Trophoblast cell (in vitro differentiated cells and primary cell): Measurements from ENCODE around the gene MRPS18B.

Experiments
- DNase-seq, 2 donors: peaks; one replicate each; pipeline ENCODE4 v3.0.0-alpha.2; 2016
- H2AFZ ChIP-seq: 2 replicates; pipeline ENCODE4 v1.6.1; 2013; ENCODE audit warnings: low read length, moderate library complexity, mild to moderate bottlenecking; ENCODE audit not compliant: insufficient read depth, poor library complexity
- H2AK5ac ChIP-seq: 2 replicates; pipeline ENCODE4 v1.6.1; 2013; ENCODE audit warnings: mild to moderate bottlenecking, low read length
- H2BK120ac ChIP-seq: 2 replicates; pipeline ENCODE4 v1.6.1; 2013; ENCODE audit warnings: low read length, mild to moderate bottlenecking, moderate library complexity; ENCODE audit not compliant: insufficient read depth, poor library complexity
- H2BK12ac ChIP-seq: 2 replicates; pipeline ENCODE4 v1.6.1; 2013; ENCODE audit warnings: mild to moderate bottlenecking, low read length, moderate library complexity
- H2BK5ac ChIP-seq: 2 replicates; pipeline ENCODE4 v1.6.1; 2013; ENCODE audit warnings: low read length, low read depth, moderate library complexity, mild to moderate bottlenecking; ENCODE audit not compliant: poor library complexity
- H3K14ac ChIP-seq: 2 replicates; pipeline ENCODE4 v1.6.1; 2013; ENCODE audit warnings: mild to moderate bottlenecking, low read length
- H3K18ac ChIP-seq: 2 replicates; pipeline ENCODE4 v1.6.1; 2013; ENCODE audit warnings: mild to moderate bottlenecking, low read length
- H3K23ac ChIP-seq: 2 replicates; pipeline ENCODE4 v1.6.1; 2013; ENCODE audit warnings: low read length
- H3K27ac ChIP-seq: 2 replicates; pipeline ENCODE4 v1.5.1; 2013; ENCODE audit warnings: low read depth, mild to moderate bottlenecking, inconsistent platforms, low read length, moderate library complexity
- H3K27me3 ChIP-seq: 2 replicates; pipeline ENCODE4 v1.6.1; 2013; ENCODE audit warnings: inconsistent platforms, mild to moderate bottlenecking, low read length, moderate library complexity; ENCODE audit not compliant: insufficient read depth
- H3K36me3 ChIP-seq, 2 experiments: 1 replicate in 1 of 2; 2 replicates in 1 of 2; pipeline ENCODE4 v1.6.1; 2013; ENCODE audit warnings: low read length in 2 of 2, mild to moderate bottlenecking in 2 of 2, moderate library complexity in 1 of 2; ENCODE audit not compliant: insufficient read depth in 2 of 2, control insufficient read depth in 1 of 2
- H3K4ac ChIP-seq: 2 replicates; pipeline ENCODE4 v1.6.1; 2013; ENCODE audit warnings: low read depth, mild to moderate bottlenecking, low read length, moderate library complexity
- H3K4me1 ChIP-seq, 2 experiments: 1 replicate in 1 of 2; 2 replicates in 1 of 2; pipeline ENCODE4 v1.6.1; 2013; ENCODE audit warnings: low read length in 2 of 2, mild to moderate bottlenecking in 2 of 2, moderate library complexity in 1 of 2; ENCODE audit not compliant: insufficient read depth in 2 of 2, control insufficient read depth in 1 of 2
- H3K4me2 ChIP-seq: 2 replicates; pipeline ENCODE4 v1.6.1; 2013; ENCODE audit warnings: inconsistent platforms, mild to moderate bottlenecking, low read length, moderate library complexity
- H3K4me3 ChIP-seq: 2 replicates; pipeline ENCODE4 v1.5.1; 2013; ENCODE audit warnings: mild to moderate bottlenecking, low read depth, low read length, inconsistent platforms
- H3K79me1 ChIP-seq: one replicate; pipeline ENCODE4 v1.6.1; 2013; ENCODE audit warnings: low read length
- H3K79me2 ChIP-seq: 2 replicates; pipeline ENCODE4 v1.6.1; 2013; ENCODE audit warnings: low read length, mild to moderate bottlenecking; ENCODE audit not compliant: control insufficient read depth, insufficient read depth, poor library complexity
- H3K9ac ChIP-seq: 2 replicates; pipeline ENCODE4 v1.6.1; 2013; ENCODE audit warnings: mild to moderate bottlenecking, low read length
- H3K9me3 ChIP-seq: 2 replicates; pipeline ENCODE4 v1.6.1; 2013; ENCODE audit warnings: low read depth, mild to moderate bottlenecking, control low read depth, inconsistent platforms, low read length; ENCODE audit not compliant: insufficient read depth
- H4K12ac ChIP-seq: 2 replicates; pipeline ENCODE4 v1.6.1; 2013; ENCODE audit warnings: low read depth, mild to moderate bottlenecking, low read length, moderate library complexity
- H4K8ac ChIP-seq: 2 replicates; pipeline ENCODE4 v1.6.1; 2013; ENCODE audit warnings: low read depth, mild to moderate bottlenecking, low read length, moderate library complexity
- H4K91ac ChIP-seq: one replicate; pipeline ENCODE4 v1.6.1; 2013; ENCODE audit warnings: low read depth, mild to moderate bottlenecking, low read length, moderate library complexity
- WGBS: extraction: QIAGEN DNeasy Blood & Tissue Kit; methylation state at CpG from one replicate; pipeline ENCODE4 v1.1.7; 2013; ENCODE audit warnings: missing lambda C conversion rate; ENCODE audit not compliant: insufficient read length, insufficient coverage; ENCODE audit errors: extremely low coverage; 5-methylcytosine and 5-hydroxymethylcytosine counted together

Gene MRPS18B

GRCh38 chr6:30603961-30604360 lies 13.7 kb upstream of the MRPS18B start:
- Histone ChIP-seq H3K14ac (no peak overlapping the region), H4K8ac (no peak overlapping the region), H3K9ac (no peak overlapping the region), H3K36me3 (peaks cover 70 to 76% of the 10 kb centered on the region in 2 experiments), H3K4ac (no peak overlapping the region), H2BK5ac (no peak overlapping the region), H4K12ac (no peak overlapping the region), H2BK12ac (no peak overlapping the region), H3K27ac (no peak overlapping the region), H3K27me3 (no peaks in the 10 kb centered on the region), H4K91ac (no peak overlapping the region), H3K79me1 (no peaks in the 10 kb centered on the region), H2BK120ac (no peak overlapping the region), H3K23ac (no peak overlapping the region), H2AK5ac (no peak overlapping the region), H3K18ac (no peak overlapping the region), H3K4me1 (no peaks in the 10 kb centered on the region), H3K4me2 (no peak overlapping the region), H2AFZ (no peak overlapping the region), H3K4me3 (no peak overlapping the region), H3K79me2 (no peaks in the 10 kb centered on the region), H3K9me3 (no peaks in the 10 kb centered on the region)
- no CpG with 5 or more reads among the region's 13 CpGs for WGBS
- no peak for DNase-seq

- H4K12ac ChIP-seq: no peak overlapping the region
- H3K79me2 ChIP-seq: no peaks in the 10 kb centered on the region
- no peak overlapping the region for H3K27ac ChIP-seq
- H3K79me1 ChIP-seq: no peaks in the 10 kb centered on the region
- no peak overlapping the region for H3K9ac ChIP-seq
- peaks cover 0 to 3% of the 10 kb centered on the region in 2 experiments for H3K4me1 ChIP-seq
- no peak overlapping the region for H3K4me3 ChIP-seq
- H2AK5ac ChIP-seq: no peak overlapping the region
- no peak overlapping the region for H2BK120ac ChIP-seq
- H2AFZ ChIP-seq: no peak overlapping the region
- no peaks in the 10 kb centered on the region for H3K9me3 ChIP-seq
- no peak for DNase-seq
- no peak overlapping the region for H2BK12ac ChIP-seq
- WGBS: no CpG with 5 or more reads among the region's 4 CpGs
- H4K8ac ChIP-seq: no peak overlapping the region
- H3K23ac ChIP-seq: no peak overlapping the region
- H3K18ac ChIP-seq: no peak overlapping the region
- H3K36me3 ChIP-seq: peaks cover 29 to 45% of the 10 kb centered on the region in 2 experiments
- no peaks in the 10 kb centered on the region for H3K27me3 ChIP-seq
- H4K91ac ChIP-seq: no peak overlapping the region
- H2BK5ac ChIP-seq: no peak overlapping the region
- no peak overlapping the region for H3K4me2 ChIP-seq
- no peak overlapping the region for H3K4ac ChIP-seq
- H3K14ac ChIP-seq: no peak overlapping the region
Observed at GRCh38 chr6:30610065-30610464, 7.6 kb upstream of the MRPS18B start.

GRCh38 chr6:30611150-30611855 lies 6.3 kb upstream of the MRPS18B start:
- Histone ChIP-seq H3K9ac (no peak overlapping the region), H2BK120ac (no peak overlapping the region), H3K14ac (no peak overlapping the region), H3K4ac (no peak overlapping the region), H2AFZ (no peak overlapping the region), H3K23ac (no peak overlapping the region), H4K8ac (no peak overlapping the region), H3K27ac (no peak overlapping the region), H3K27me3 (no peaks in the 10 kb centered on the region), H2BK12ac (no peak overlapping the region), H3K9me3 (no peaks in the 10 kb centered on the region), H2AK5ac (no peak overlapping the region), H3K36me3 (peaks cover 19 to 40% of the 10 kb centered on the region in 2 experiments), H3K79me1 (peaks cover 7% of the 10 kb centered on the region), H3K79me2 (peaks cover 5% of the 10 kb centered on the region), H3K18ac (no peak overlapping the region), H4K91ac (no peak overlapping the region), H2BK5ac (no peak overlapping the region), H3K4me3 (no peak overlapping the region), H3K4me2 (no peak overlapping the region), H4K12ac (no peak overlapping the region), H3K4me1 (peaks cover 0 to 3% of the 10 kb centered on the region in 2 experiments)
- DNase-seq: no peak
- WGBS: no CpG with 5 or more reads among the region's 9 CpGs

- Histone ChIP-seq H2AK5ac (no peak overlapping the region), H3K4ac (no peak overlapping the region), H2BK12ac (no peak overlapping the region), H3K4me2 (no peak overlapping the region), H3K14ac (no peak overlapping the region), H3K79me2 (peaks cover 10% of the 10 kb centered on the region), H2BK120ac (no peak overlapping the region), H2BK5ac (no peak overlapping the region), H3K27me3 (no peaks in the 10 kb centered on the region), H3K18ac (no peak overlapping the region), H4K91ac (no peak overlapping the region), H4K12ac (no peak overlapping the region), H3K23ac (no peak overlapping the region), H3K9me3 (no peaks in the 10 kb centered on the region), H3K4me3 (no peak overlapping the region), H3K79me1 (peaks cover 10% of the 10 kb centered on the region), H3K27ac (no peak overlapping the region), H4K8ac (no peak overlapping the region), H2AFZ (no peak overlapping the region), H3K4me1 (peaks cover 0 to 3% of the 10 kb centered on the region in 2 experiments), H3K9ac (no peak overlapping the region), H3K36me3 (peaks cover 18 to 39% of the 10 kb centered on the region in 2 experiments)
- no peak for DNase-seq
- WGBS: no CpG with 5 or more reads among the region's 2 CpGs
Observed at GRCh38 chr6:30611856-30612194, 5.8 kb upstream of the MRPS18B start.
